Thyroid gland (tissue), 4 donors: ENCODE data around the gene HS6ST1.

Source experiments
- POLR2A ChIP-seq, 2 donors: fragments of 450-650 bp; IDR thresholded peaks; one replicate each; pipeline ENCODE4 v1.6.1; 2017; ENCODE audit warnings: antibody characterized with exemption in 2 of 2, mild to moderate bottlenecking in 2 of 2, moderate library complexity in 1 of 2
- TF ChIP-seq, protein P1 (sequence below), 6 experiments: fragments of 200-600 bp in 3 of 6; fragments of 450-650 bp in 3 of 6; sonication (generic) in 3 of 6; IDR thresholded peaks; one replicate each; pipeline ENCODE4 v1.5.1; 2016 to 2019; ENCODE audit warnings: antibody characterized with exemption in 6 of 6, mild to moderate bottlenecking in 2 of 6, inconsistent platforms in 1 of 6, moderate library complexity in 1 of 6

DNA sequence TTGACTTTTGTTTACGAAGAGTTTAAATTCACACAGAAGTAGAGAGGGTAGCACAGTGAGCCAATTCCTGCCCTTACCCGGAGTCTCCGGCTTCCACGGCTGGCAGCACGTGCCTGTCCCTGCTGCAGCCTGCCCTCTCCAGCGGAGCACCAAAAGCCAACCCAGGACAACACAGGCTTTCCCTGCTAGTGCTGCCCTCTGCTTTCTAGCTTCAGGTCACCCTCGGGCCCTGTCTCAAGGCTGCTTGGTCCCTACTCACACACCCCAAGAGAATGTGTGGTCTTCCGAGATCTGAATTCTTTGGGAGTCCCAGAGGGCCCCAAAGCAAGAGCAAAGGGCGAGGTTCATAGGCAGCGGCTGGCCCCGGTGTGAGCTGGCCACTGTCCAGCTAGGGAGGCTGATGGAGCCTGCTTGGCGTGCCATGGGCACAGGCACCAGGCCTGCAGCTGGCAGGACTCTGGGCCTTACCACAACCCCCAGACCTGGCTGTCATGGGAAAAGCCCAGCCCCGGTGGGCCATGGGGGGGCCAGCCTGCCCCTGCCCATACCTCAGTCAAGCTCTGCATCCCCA lies 7.0 kb upstream of the HS6ST1 start:
- TF ChIP-seq, protein P1, sequence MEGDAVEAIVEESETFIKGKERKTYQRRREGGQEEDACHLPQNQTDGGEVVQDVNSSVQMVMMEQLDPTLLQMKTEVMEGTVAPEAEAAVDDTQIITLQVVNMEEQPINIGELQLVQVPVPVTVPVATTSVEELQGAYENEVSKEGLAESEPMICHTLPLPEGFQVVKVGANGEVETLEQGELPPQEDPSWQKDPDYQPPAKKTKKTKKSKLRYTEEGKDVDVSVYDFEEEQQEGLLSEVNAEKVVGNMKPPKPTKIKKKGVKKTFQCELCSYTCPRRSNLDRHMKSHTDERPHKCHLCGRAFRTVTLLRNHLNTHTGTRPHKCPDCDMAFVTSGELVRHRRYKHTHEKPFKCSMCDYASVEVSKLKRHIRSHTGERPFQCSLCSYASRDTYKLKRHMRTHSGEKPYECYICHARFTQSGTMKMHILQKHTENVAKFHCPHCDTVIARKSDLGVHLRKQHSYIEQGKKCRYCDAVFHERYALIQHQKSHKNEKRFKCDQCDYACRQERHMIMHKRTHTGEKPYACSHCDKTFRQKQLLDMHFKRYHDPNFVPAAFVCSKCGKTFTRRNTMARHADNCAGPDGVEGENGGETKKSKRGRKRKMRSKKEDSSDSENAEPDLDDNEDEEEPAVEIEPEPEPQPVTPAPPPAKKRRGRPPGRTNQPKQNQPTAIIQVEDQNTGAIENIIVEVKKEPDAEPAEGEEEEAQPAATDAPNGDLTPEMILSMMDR (IDR thresholded peaks at IDR 0.05) = no peak
- no peak for TF ChIP-seq POLR2A (IDR thresholded peaks at IDR 0.05)
